ENCODE data around the gene SLC16A7. TPM values are rescaled to one million over a fixed set of nuclear protein-coding genes. Genes with fewer than 3 reads are reported as not detected.

The SLC16A7 gene
- polyA plus RNA-seq, 1 donor from 2014 or later, result 2.3 TPM

DNA sequence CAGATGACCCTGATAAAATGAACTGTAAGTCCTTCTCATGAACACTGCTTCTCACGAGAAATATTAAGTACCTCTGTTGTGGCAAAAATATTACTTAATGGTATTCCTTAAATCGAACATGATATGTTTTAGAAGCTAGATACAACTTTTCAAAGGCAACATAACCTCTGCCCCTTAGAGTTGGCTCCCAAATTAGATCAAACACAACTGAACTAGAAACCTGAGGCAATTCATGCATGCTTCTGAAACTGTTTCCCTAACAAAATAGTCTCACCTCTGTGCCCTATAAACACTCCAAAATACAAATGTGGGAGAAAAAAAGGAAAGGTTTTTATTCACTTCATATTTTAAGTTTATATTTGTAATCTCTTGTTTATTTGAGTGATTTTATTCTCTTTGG is 121.6 kb downstream of the SLC16A7 start:
- no peak for TF ChIP-seq SMC3 (conservative IDR thresholded peaks at IDR 0.05; ENCODE audit: poor library complexity)
- TF ChIP-seq, protein P1, sequence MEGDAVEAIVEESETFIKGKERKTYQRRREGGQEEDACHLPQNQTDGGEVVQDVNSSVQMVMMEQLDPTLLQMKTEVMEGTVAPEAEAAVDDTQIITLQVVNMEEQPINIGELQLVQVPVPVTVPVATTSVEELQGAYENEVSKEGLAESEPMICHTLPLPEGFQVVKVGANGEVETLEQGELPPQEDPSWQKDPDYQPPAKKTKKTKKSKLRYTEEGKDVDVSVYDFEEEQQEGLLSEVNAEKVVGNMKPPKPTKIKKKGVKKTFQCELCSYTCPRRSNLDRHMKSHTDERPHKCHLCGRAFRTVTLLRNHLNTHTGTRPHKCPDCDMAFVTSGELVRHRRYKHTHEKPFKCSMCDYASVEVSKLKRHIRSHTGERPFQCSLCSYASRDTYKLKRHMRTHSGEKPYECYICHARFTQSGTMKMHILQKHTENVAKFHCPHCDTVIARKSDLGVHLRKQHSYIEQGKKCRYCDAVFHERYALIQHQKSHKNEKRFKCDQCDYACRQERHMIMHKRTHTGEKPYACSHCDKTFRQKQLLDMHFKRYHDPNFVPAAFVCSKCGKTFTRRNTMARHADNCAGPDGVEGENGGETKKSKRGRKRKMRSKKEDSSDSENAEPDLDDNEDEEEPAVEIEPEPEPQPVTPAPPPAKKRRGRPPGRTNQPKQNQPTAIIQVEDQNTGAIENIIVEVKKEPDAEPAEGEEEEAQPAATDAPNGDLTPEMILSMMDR (IDR thresholded peaks at IDR 0.05; ENCODE audit: poor library complexity, severe bottlenecking), result no peak
- TF ChIP-seq, protein P2, sequence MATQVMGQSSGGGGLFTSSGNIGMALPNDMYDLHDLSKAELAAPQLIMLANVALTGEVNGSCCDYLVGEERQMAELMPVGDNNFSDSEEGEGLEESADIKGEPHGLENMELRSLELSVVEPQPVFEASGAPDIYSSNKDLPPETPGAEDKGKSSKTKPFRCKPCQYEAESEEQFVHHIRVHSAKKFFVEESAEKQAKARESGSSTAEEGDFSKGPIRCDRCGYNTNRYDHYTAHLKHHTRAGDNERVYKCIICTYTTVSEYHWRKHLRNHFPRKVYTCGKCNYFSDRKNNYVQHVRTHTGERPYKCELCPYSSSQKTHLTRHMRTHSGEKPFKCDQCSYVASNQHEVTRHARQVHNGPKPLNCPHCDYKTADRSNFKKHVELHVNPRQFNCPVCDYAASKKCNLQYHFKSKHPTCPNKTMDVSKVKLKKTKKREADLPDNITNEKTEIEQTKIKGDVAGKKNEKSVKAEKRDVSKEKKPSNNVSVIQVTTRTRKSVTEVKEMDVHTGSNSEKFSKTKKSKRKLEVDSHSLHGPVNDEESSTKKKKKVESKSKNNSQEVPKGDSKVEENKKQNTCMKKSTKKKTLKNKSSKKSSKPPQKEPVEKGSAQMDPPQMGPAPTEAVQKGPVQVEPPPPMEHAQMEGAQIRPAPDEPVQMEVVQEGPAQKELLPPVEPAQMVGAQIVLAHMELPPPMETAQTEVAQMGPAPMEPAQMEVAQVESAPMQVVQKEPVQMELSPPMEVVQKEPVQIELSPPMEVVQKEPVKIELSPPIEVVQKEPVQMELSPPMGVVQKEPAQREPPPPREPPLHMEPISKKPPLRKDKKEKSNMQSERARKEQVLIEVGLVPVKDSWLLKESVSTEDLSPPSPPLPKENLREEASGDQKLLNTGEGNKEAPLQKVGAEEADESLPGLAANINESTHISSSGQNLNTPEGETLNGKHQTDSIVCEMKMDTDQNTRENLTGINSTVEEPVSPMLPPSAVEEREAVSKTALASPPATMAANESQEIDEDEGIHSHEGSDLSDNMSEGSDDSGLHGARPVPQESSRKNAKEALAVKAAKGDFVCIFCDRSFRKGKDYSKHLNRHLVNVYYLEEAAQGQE (IDR thresholded peaks at IDR 0.05; ENCODE audit: borderline replicate concordance), result no peak
- TF ChIP-seq EZH2 (IDR thresholded peaks at IDR 0.05; ENCODE audit: borderline replicate concordance, insufficient read depth, low read length, poor library complexity, severe bottlenecking), result no peak
- TF ChIP-seq MXI1 (conservative IDR thresholded peaks at IDR 0.05; ENCODE audit: poor library complexity, severe bottlenecking), result no peak
- Histone ChIP-seq H2AFZ (ENCODE audit: low read depth, low read length) (no peak overlapping the region), H3K79me2 (replicated peaks; ENCODE audit: insufficient read depth, low read length) (no peaks in the 10 kb centered on the region), H3K27ac (ENCODE audit: low read length) (no peak overlapping the region), H4K20me1 (ENCODE audit: insufficient read depth) (no peaks in the 10 kb centered on the region), H3F3A (ENCODE audit: insufficient read depth, low read length, poor library complexity, severe bottlenecking) (no peaks in the 10 kb centered on the region), H3K27me3 (ENCODE audit: insufficient read depth, low read depth, low read length) (no peaks in the 10 kb centered on the region), H3K4me2 (ENCODE audit: low read length) (no peak overlapping the region), H3K4me3 (ENCODE audit: low read length) (no peak overlapping the region), H3K9me3 (ENCODE audit: low read length) (no peaks in the 10 kb centered on the region), H3K9ac (ENCODE audit: low read length) (no peak overlapping the region), H3K9me2 (ENCODE audit: insufficient read depth, low read length) (no peaks in the 10 kb centered on the region), H3K36me3 (ENCODE audit: insufficient read depth, low read length) (no peaks in the 10 kb centered on the region)

DNA sequence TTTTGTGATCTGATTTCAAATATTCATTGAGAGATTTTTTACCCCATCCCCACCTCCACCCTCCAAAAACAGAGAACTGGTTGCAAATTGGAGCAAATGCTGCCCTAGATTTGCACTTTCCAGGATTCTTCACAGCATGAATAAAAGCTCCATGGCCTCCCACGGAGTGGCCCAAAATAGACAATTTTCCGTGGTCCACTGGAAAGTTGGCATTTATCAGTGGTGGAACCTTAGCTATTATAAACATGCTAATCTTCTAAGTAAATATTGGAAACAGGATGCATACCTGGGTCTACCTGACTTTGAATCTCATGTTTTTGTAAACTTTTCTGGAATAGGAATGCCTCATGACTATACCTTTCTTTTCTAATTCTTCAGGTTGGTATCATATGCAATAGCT is 123.9 kb downstream of the SLC16A7 start:
- no peaks in the 10 kb centered on the region for H4K20me1 ChIP-seq (ENCODE audit: insufficient read depth)
- no peaks in the 10 kb centered on the region for H3K79me2 ChIP-seq (replicated peaks; ENCODE audit: insufficient read depth, low read length)
- TF ChIP-seq POLR2AphosphoS5 (IDR thresholded peaks at IDR 0.05), result no peak
- TF ChIP-seq, protein P2 (IDR thresholded peaks at IDR 0.05; ENCODE audit: borderline replicate concordance), result no peak
- TF ChIP-seq, protein P1 (IDR thresholded peaks at IDR 0.05; ENCODE audit: poor library complexity, severe bottlenecking), result no peak
- TF ChIP-seq RAD21 (conservative IDR thresholded peaks at IDR 0.05), result no peak
- TF ChIP-seq EZH2 (IDR thresholded peaks at IDR 0.05; ENCODE audit: borderline replicate concordance, insufficient read depth, low read length, poor library complexity, severe bottlenecking), result no peak
- no peak for TF ChIP-seq MXI1 (conservative IDR thresholded peaks at IDR 0.05; ENCODE audit: poor library complexity, severe bottlenecking)
- no peak for TF ChIP-seq EP300 (conservative IDR thresholded peaks at IDR 0.05; ENCODE audit: poor library complexity, severe bottlenecking)
- TF ChIP-seq SMC3 (conservative IDR thresholded peaks at IDR 0.05; ENCODE audit: poor library complexity), result no peak
- TF ChIP-seq TAF1 (IDR thresholded peaks at IDR 0.05; ENCODE audit: low read depth), result no peak
- H3K9me2 ChIP-seq (ENCODE audit: insufficient read depth, low read length), result no peaks in the 10 kb centered on the region
- H3K4me3 ChIP-seq (ENCODE audit: low read length), result no peak overlapping the region
- no peak overlapping the region for H3K27ac ChIP-seq (ENCODE audit: low read length)
- H3K9me3 ChIP-seq (ENCODE audit: low read length), result no peaks in the 10 kb centered on the region
- no peak overlapping the region for H3K4me2 ChIP-seq (ENCODE audit: low read length)
- H3K9ac ChIP-seq (ENCODE audit: low read length), result no peak overlapping the region
- no peak overlapping the region for H2AFZ ChIP-seq (ENCODE audit: low read depth, low read length)
- H3F3A ChIP-seq (ENCODE audit: insufficient read depth, low read length, poor library complexity, severe bottlenecking), result no peaks in the 10 kb centered on the region
- H3K27me3 ChIP-seq (ENCODE audit: insufficient read depth, low read depth, low read length), result no peaks in the 10 kb centered on the region
- H3K36me3 ChIP-seq (ENCODE audit: insufficient read depth, low read length), result no peaks in the 10 kb centered on the region
